ENCODE measurements around the gene ASAP2.

Gene ASAP2

GRCh38 chr2:9325428-9325827 lies 118.8 kb downstream of the ASAP2 start:
- DNase-seq (ENCODE audit: low spot score), result no peak

- no peak for DNase-seq (ENCODE audit: low spot score)
Observed at GRCh38 chr2:9326975-9327374, 120.4 kb downstream of the ASAP2 start.

- no peak for DNase-seq (ENCODE audit: low spot score)
Observed at GRCh38 chr2:9327873-9328352, 121.3 kb downstream of the ASAP2 start.

GRCh38 chr2:9328931-9329330 lies 122.3 kb downstream of the ASAP2 start:
- no peak for DNase-seq (ENCODE audit: low spot score)

- no peak for DNase-seq (ENCODE audit: low spot score)
Observed at GRCh38 chr2:9329497-9329896, 122.9 kb downstream of the ASAP2 start.

GRCh38 chr2:9330612-9331270 lies 124.1 kb downstream of the ASAP2 start:
- no peak for DNase-seq (ENCODE audit: low spot score)

- DNase-seq (ENCODE audit: low spot score), result no peak
Observed at GRCh38 chr2:9331704-9332103, 125.1 kb downstream of the ASAP2 start.

- DNase-seq (ENCODE audit: low spot score), result no peak
Observed at GRCh38 chr2:9332136-9332852, 125.7 kb downstream of the ASAP2 start.

- no peak for DNase-seq (ENCODE audit: low spot score)
Observed at GRCh38 chr2:9332853-9333245, 126.2 kb downstream of the ASAP2 start.

GRCh38 chr2:9333591-9334171 lies 127.1 kb downstream of the ASAP2 start:
- DNase-seq (ENCODE audit: low spot score), result peak; percentile 79

GRCh38 chr2:9334761-9335160 lies 128.1 kb downstream of the ASAP2 start:
- DNase-seq (ENCODE audit: low spot score), result no peak

- no peak for DNase-seq (ENCODE audit: low spot score)
Observed at GRCh38 chr2:9335322-9335832, 128.8 kb downstream of the ASAP2 start.

GRCh38 chr2:9336241-9336575 lies 129.6 kb downstream of the ASAP2 start:
- no peak for DNase-seq (ENCODE audit: low spot score)

- DNase-seq (ENCODE audit: low spot score), result no peak
Observed at GRCh38 chr2:9336576-9337314, 130.1 kb downstream of the ASAP2 start.

- DNase-seq (ENCODE audit: low spot score), result no peak
Observed at GRCh38 chr2:9337901-9338300, 131.3 kb downstream of the ASAP2 start.

- DNase-seq (ENCODE audit: low spot score), result no peak
Observed at GRCh38 chr2:9341337-9341887, 134.8 kb downstream of the ASAP2 start.

- no peak for DNase-seq (ENCODE audit: low spot score)
Observed at GRCh38 chr2:9342659-9343058, 136.0 kb downstream of the ASAP2 start.

GRCh38 chr2:9343524-9343923 lies 136.9 kb downstream of the ASAP2 start:
- DNase-seq (ENCODE audit: low spot score), result no peak

- DNase-seq (ENCODE audit: low spot score), result no peak
Observed at GRCh38 chr2:9344434-9344833, 137.8 kb downstream of the ASAP2 start.

GRCh38 chr2:9345343-9345742 lies 138.7 kb downstream of the ASAP2 start:
- no peak for DNase-seq (ENCODE audit: low spot score)

GRCh38 chr2:9345997-9346396 lies 139.4 kb downstream of the ASAP2 start:
- DNase-seq (ENCODE audit: low spot score), result no peak

- DNase-seq (ENCODE audit: low spot score), result no peak
Observed at GRCh38 chr2:9346885-9347284, 140.3 kb downstream of the ASAP2 start.
